Retinal pigment epithelial cell (primary cell): ENCODE measurements around the gene UBA6.
"Not testable (repeated sequence)": the region's sequence is repeated elsewhere in the genome, so short reads cannot be mapped to it uniquely, and the experiment has no call there.

ENCODE experiments used
- DNase-seq: peaks from one replicate; pipeline ENCODE4 v3.0.0-alpha.2; 2010; ENCODE audit warnings: low read depth
- H3K4me3 ChIP-seq: 2 replicates; pipeline ENCODE4 v1.5.1; 2011; ENCODE audit warnings: mild to moderate bottlenecking, low read length, control low read depth, moderate library complexity
- TF ChIP-seq, protein P1 (sequence below): conservative IDR thresholded peaks from 2 replicates; pipeline ENCODE4 v1.5.1; 2011; ENCODE audit warnings: low read depth, low read length, control low read depth, inconsistent platforms

Gene UBA6

DNA sequence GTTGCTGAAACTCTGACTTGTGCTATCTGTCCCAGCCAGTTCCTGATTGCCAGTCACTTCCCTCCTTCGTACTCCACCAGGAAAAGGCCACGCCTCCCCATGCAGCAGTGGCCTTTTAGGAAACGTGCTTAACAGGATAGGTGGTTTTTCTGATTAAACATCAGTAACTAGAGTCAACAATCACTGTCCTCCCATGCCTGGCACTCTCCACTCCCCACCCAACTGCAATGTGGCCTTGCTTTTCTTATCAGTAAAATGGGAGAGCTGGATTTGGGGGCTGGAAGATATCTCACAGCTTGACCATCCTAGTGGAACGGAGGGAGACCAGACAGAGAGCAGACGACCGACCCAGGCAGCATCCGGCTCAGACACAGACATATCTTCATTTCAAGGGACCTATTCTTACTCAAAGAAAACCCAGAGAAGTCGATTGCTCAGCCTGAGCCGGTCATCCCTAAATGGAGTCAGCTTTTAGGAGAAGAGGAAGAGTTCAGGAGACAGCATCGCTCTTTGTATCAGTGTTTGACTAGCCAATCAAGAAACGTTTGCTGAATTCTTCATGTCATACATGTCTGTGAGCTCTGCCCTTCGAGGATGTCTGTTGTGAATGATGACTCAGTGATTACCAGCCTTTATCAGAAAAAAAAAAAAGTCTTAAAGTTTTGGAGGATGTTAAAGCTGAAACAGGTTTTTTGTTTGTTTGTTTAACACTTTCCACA, 12.7 kb upstream of the UBA6 start:
- no peak for DNase-seq
- TF ChIP-seq, protein P1, sequence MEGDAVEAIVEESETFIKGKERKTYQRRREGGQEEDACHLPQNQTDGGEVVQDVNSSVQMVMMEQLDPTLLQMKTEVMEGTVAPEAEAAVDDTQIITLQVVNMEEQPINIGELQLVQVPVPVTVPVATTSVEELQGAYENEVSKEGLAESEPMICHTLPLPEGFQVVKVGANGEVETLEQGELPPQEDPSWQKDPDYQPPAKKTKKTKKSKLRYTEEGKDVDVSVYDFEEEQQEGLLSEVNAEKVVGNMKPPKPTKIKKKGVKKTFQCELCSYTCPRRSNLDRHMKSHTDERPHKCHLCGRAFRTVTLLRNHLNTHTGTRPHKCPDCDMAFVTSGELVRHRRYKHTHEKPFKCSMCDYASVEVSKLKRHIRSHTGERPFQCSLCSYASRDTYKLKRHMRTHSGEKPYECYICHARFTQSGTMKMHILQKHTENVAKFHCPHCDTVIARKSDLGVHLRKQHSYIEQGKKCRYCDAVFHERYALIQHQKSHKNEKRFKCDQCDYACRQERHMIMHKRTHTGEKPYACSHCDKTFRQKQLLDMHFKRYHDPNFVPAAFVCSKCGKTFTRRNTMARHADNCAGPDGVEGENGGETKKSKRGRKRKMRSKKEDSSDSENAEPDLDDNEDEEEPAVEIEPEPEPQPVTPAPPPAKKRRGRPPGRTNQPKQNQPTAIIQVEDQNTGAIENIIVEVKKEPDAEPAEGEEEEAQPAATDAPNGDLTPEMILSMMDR, result no peak
- H3K4me3 ChIP-seq, result no peak overlapping the region

DNA sequence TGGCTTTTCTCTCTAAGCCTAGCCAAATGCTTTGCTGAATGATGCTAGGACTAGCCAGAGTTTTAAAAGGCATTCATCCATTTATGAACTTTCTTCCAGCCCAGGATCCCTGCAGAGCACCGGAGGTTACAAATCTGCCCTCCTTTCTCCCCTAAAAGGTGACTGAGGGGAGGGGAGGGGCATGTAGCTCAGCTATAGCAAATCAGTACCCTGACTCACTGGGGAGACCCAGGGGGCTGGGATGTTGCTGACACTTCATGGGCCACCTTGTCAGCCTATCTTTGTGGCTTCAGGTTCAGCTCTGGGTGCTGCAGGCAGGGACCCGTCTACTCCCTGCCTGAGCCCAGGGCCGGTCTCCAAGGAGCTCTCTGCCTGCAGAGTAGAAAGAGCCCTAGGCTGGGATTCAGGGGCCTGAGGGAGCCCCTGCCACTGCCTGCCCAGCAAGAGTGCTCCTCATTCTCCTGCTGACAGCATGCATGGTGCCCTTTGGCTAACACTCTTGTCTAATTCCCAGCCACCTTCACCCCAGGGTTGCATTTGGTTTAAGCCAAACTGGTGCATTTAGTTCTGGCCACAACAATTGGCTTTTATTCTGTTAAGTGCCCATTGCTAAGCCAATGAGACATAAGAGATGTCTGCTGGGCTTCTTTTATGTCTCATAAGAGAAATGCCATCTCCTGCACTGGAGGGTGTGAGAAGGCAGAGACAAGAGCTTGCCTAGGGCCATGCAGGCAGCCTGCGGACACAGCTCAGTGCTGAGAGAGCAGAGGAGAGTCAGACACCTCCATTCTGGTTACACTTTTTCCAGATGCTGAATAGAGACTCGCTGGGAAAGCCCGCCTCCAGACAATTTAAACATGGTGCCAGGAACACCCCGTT, 11.9 kb upstream of the UBA6 start:
- TF ChIP-seq, protein P1, result no peak
- DNase-seq, result no peak
- no peak overlapping the region for H3K4me3 ChIP-seq

DNA sequence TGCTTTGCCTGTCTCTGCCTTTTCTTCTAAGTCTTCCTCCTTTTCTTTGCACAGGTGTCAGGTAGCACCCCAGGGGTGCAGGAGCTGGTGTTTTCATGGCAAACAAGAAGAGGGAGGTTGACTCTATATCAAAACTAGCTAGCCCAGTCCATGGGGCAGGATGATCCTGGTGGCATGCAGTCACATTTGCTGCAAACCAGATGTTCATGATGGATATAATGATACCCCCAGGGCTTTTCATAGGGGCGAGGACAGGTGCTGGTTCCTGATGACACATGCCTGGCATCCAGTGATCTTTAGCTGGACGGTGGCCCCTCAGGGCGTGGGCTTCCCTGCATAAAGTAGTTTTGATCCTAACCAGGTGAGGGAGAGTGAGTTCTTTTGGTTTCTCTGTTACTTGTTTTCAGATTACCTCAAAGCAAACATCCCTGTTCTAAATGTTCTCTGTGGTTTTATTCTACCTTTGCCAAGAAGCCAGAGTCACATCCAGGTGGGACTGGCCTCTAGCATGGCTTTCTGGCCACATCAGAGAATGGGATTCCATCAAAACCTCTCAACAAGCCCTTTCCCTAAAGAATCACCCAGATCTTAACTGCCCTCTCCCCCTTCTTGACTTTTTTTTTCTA, 11.2 kb upstream of the UBA6 start:
- H3K4me3 ChIP-seq, result no peak overlapping the region
- DNase-seq, result no peak
- TF ChIP-seq, protein P1, result no peak

DNA sequence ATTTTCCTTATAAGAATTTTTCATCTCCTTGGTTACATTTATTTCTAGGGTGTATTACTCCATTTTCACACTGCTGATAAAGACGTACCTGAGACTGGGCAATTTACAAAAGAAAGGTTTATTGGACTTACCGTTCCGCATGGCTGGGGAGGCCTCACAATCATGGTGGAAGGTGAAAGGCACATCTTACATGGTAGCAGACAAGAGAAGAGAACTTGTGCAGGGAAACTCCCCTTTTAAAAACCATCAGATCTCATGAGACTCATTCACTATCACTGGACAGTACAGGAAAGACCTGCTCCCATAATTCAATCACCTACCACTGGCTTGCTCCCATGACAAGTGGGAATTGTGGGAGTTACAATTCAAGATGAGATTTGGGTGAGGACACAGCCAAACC, 5.7 kb upstream of the UBA6 start:
- not testable (repeated sequence) for H3K4me3 ChIP-seq, DNase-seq

DNA sequence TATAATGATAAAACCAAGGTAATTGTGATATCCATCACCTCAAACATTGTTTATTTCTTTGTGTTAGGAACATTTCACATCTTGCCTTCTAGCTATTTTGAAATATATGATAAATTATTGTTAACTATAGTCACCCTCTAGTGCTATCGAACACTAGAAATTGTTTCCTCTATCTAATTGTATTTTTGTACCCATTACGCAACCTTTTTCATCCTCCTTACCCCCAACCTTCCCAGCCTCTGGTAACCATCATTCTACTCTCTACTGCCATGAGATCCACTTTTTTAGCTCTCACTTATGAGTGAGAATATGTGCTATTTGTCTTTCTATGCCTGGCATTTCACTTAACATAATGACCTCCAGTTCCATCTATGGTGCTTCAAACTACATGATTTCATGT, 3.9 kb upstream of the UBA6 start:
- TF ChIP-seq, protein P1, result no peak
- no peak for DNase-seq
- no peak overlapping the region for H3K4me3 ChIP-seq

DNA sequence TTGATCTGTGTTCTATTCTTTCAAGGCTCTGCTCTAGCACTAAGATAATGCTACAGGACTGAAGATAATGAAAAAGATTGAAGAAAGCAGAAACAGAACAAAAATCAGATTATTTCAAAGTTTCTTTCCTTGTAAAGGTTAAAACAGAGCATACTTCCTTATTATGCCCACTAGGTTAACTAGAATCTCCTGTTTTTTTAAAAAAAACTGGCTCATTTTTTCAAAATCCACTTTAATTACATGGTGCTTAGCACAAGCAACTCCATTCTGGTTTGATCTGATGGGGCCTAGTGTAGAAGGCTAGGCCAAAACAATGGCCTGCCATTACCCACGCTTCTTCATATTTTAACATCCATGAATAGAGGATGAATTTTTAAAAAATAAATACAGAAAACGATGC, 1.2 kb upstream of the UBA6 start:
- TF ChIP-seq, protein P1, result no peak
- no peak for DNase-seq
- H3K4me3 ChIP-seq, result peak overlapping the region; percentile 75

DNA sequence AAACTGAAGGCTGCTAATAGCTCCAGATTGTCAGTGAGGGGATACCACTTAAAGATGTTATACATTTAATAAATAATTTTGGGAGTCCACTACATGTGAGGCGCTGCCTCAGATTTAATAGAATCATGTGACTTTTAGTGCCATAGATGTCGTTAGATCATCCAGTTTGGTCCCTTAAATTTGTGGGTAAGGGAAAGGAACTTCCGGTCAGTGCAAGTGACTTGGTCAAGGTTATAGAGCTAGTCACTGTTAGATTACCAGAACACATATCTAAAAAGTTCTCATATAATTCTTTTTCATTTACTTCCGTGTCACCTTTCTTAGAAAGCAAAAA, 529 bp upstream of the UBA6 start:
- TF ChIP-seq, protein P1, result no peak
- DNase-seq, result no peak
- peak overlapping the region; percentile 75 for H3K4me3 ChIP-seq
